Karpas-422 (cell line): ENCODE measurements around the gene BARX2. TPM values are rescaled to one million over a fixed set of nuclear protein-coding genes. Genes with fewer than 3 reads are reported as not detected.
"Not testable (repeated sequence)": the region's sequence is repeated elsewhere in the genome, so short reads cannot be mapped to it uniquely, and the experiment has no call there.

Experiments used
- DNase-seq: peaks from one replicate; pipeline ENCODE4 v3.0.0-alpha.2; 2015
- H2AFZ ChIP-seq: fragments of 200-600 bp; sonication (generic); 2 replicates; pipeline ENCODE4 v1.6.1; 2014; ENCODE audit warnings: antibody characterized with exemption, low read length, mixed read lengths
- H3K27ac ChIP-seq: fragments of 200-600 bp; sonication (generic); 2 replicates; pipeline ENCODE4 v1.5.1; 2014; ENCODE audit warnings: mild to moderate bottlenecking, low read length, moderate library complexity
- H3K27me3 ChIP-seq: fragments of 200-600 bp; sonication (generic); 2 replicates; pipeline ENCODE4 v1.6.1; 2014; ENCODE audit warnings: low read length, mixed read lengths
- H3K36me3 ChIP-seq: fragments of 200-600 bp; sonication (generic); 2 replicates; pipeline ENCODE4 v1.6.1; 2014; ENCODE audit warnings: low read length, mixed read lengths; ENCODE audit not compliant: insufficient read depth
- H3K4me1 ChIP-seq: fragments of 200-600 bp; sonication (generic); 2 replicates; pipeline ENCODE4 v1.6.1; 2014; ENCODE audit warnings: mild to moderate bottlenecking, low read length, mixed read lengths
- H3K4me2 ChIP-seq: fragments of 200-600 bp; sonication (generic); 2 replicates; pipeline ENCODE4 v1.6.1; 2014; ENCODE audit warnings: low read length, low read depth, mild to moderate bottlenecking; ENCODE audit not compliant: poor library complexity, severe bottlenecking
- H3K4me3 ChIP-seq: fragments of 200-600 bp; sonication (generic); 2 replicates; pipeline ENCODE4 v1.5.1; 2014; ENCODE audit warnings: mild to moderate bottlenecking, antibody characterized with exemption, low read length, mixed read lengths
- H3K79me2 ChIP-seq: fragments of 200-600 bp; sonication (generic); 2 replicates; pipeline ENCODE4 v1.6.1; 2014; ENCODE audit warnings: mild to moderate bottlenecking, low read length, mixed read lengths
- H3K9ac ChIP-seq: fragments of 200-600 bp; sonication (generic); 2 replicates; pipeline ENCODE4 v1.6.0; 2014; ENCODE audit warnings: low read length
- H3K9me2 ChIP-seq: fragments of 200-600 bp; sonication (generic), shearing (Covaris generic); replicated peaks from 2 replicates; pipeline ENCODE4 v1.6.0; 2014; ENCODE audit warnings: mild to moderate bottlenecking, low read length, moderate library complexity; ENCODE audit not compliant: insufficient read depth
- H3K9me3 ChIP-seq: fragments of 300-700, 200-600 bp; sonication (generic); 2 replicates; pipeline ENCODE4 v1.6.1; 2014; ENCODE audit warnings: low read length, mixed read lengths
- H4K20me1 ChIP-seq: fragments of 200-600 bp; sonication (generic); 2 replicates; pipeline ENCODE4 v1.6.1; 2014; ENCODE audit warnings: mild to moderate bottlenecking, antibody characterized with exemption, low read length, low read depth; ENCODE audit not compliant: insufficient read depth
- total RNA-seq: library from RNA; depleted of rRNA; stranded (reverse); fragments of >200 nt; shearing (Covaris generic); gene quantifications from 2 replicates; pipeline ENCODE4 v1.2.3, GENCODE V29; 2014; ENCODE audit warnings: low replicate concordance; rRNA removed

The BARX2 gene
- total RNA-seq = not detected in 2 replicates

GRCh38 chr11:129375751-129376657, at the start of gene BARX2:
Gene BARX2, plus strand, starts transcription at chr11:129375848. Its CDS starts 188 bp downstream, at chr11:129376036.
- no peaks in the 10 kb centered on the region for H4K20me1 ChIP-seq
- no peak within 1 kb of the TSS for H3K27ac ChIP-seq
- H3K27me3 ChIP-seq = no peaks in the 10 kb centered on the region
- H3K79me2 ChIP-seq = no peaks in the 10 kb centered on the region
- H3K4me2 ChIP-seq = no peak within 1 kb of the TSS
- H3K36me3 ChIP-seq = no peaks in the 10 kb centered on the region
- no peak within 1 kb of the TSS for H3K4me3 ChIP-seq
- H3K9ac ChIP-seq = no peak within 1 kb of the TSS
- H2AFZ ChIP-seq = no peak within 1 kb of the TSS
- no peaks in the 10 kb centered on the region for H3K4me1 ChIP-seq
- no peaks in the 10 kb centered on the region for H3K9me2 ChIP-seq
- no peaks in the 10 kb centered on the region for H3K9me3 ChIP-seq
- DNase-seq = no peak

- Histone ChIP-seq H3K9me2 (no peaks in the 10 kb centered on the region), H2AFZ (no peak overlapping the region), H3K4me2 (no peak overlapping the region), H3K9ac (no peak overlapping the region), H3K4me1 (no peaks in the 10 kb centered on the region), H4K20me1 (no peaks in the 10 kb centered on the region), H3K9me3 (no peaks in the 10 kb centered on the region), H3K79me2 (no peaks in the 10 kb centered on the region), H3K27me3 (no peaks in the 10 kb centered on the region), H3K27ac (no peak overlapping the region), H3K4me3 (no peak overlapping the region), H3K36me3 (no peaks in the 10 kb centered on the region)
- DNase-seq = no peak
Measured at GRCh38 chr11:129326921-129327320, 48.7 kb upstream of the BARX2 start.

- H3K4me1 ChIP-seq, H3K4me3 ChIP-seq, H4K20me1 ChIP-seq, H2AFZ ChIP-seq, H3K9ac ChIP-seq, H3K79me2 ChIP-seq, H3K9me3 ChIP-seq, H3K27ac ChIP-seq, H3K27me3 ChIP-seq, H3K9me2 ChIP-seq, H3K36me3 ChIP-seq, H3K4me2 ChIP-seq: not testable (repeated sequence)
- DNase-seq = peak; percentile 40
Measured at GRCh38 chr11:129327708-129328107, 47.9 kb upstream of the BARX2 start.

- H3K27ac ChIP-seq = no peak overlapping the region
- H3K27me3 ChIP-seq = no peaks in the 10 kb centered on the region
- no peaks in the 10 kb centered on the region for H3K36me3 ChIP-seq
- no peaks in the 10 kb centered on the region for H3K9me2 ChIP-seq
- no peaks in the 10 kb centered on the region for H3K79me2 ChIP-seq
- no peak overlapping the region for H3K9ac ChIP-seq
- no peak for DNase-seq
- no peaks in the 10 kb centered on the region for H4K20me1 ChIP-seq
- no peaks in the 10 kb centered on the region for H3K9me3 ChIP-seq
- H2AFZ ChIP-seq = no peak overlapping the region
- no peak overlapping the region for H3K4me2 ChIP-seq
- H3K4me1 ChIP-seq = no peaks in the 10 kb centered on the region
- no peak overlapping the region for H3K4me3 ChIP-seq
Measured at GRCh38 chr11:129328756-129329155, 46.9 kb upstream of the BARX2 start.

GRCh38 chr11:129331217-129331616, 44.4 kb upstream of the BARX2 start:
- Histone ChIP-seq H4K20me1 (no peaks in the 10 kb centered on the region), H3K27ac (no peak overlapping the region), H3K4me3 (no peak overlapping the region), H3K4me1 (no peaks in the 10 kb centered on the region), H3K27me3 (no peaks in the 10 kb centered on the region), H3K36me3 (no peaks in the 10 kb centered on the region), H3K9me2 (no peaks in the 10 kb centered on the region), H3K9ac (no peak overlapping the region), H2AFZ (no peak overlapping the region), H3K4me2 (no peak overlapping the region), H3K79me2 (no peaks in the 10 kb centered on the region), H3K9me3 (no peaks in the 10 kb centered on the region)
- DNase-seq = no peak

GRCh38 chr11:129331871-129332274, 43.8 kb upstream of the BARX2 start:
- no peaks in the 10 kb centered on the region for H3K27me3 ChIP-seq
- DNase-seq = peak; percentile 74
- H3K9ac ChIP-seq = no peak overlapping the region
- no peaks in the 10 kb centered on the region for H3K79me2 ChIP-seq
- no peaks in the 10 kb centered on the region for H3K9me3 ChIP-seq
- H3K9me2 ChIP-seq = no peaks in the 10 kb centered on the region
- no peaks in the 10 kb centered on the region for H4K20me1 ChIP-seq
- H2AFZ ChIP-seq = no peak overlapping the region
- H3K4me1 ChIP-seq = no peaks in the 10 kb centered on the region
- no peaks in the 10 kb centered on the region for H3K36me3 ChIP-seq
- no peak overlapping the region for H3K27ac ChIP-seq
- H3K4me3 ChIP-seq = no peak overlapping the region
- H3K4me2 ChIP-seq = no peak overlapping the region

GRCh38 chr11:129333873-129334272, 41.8 kb upstream of the BARX2 start:
- H4K20me1 ChIP-seq = no peaks in the 10 kb centered on the region
- no peak overlapping the region for H3K9ac ChIP-seq
- no peaks in the 10 kb centered on the region for H3K79me2 ChIP-seq
- no peak overlapping the region for H3K4me2 ChIP-seq
- H3K27me3 ChIP-seq = no peaks in the 10 kb centered on the region
- H3K4me3 ChIP-seq = no peak overlapping the region
- H3K4me1 ChIP-seq = no peaks in the 10 kb centered on the region
- no peak overlapping the region for H2AFZ ChIP-seq
- DNase-seq = peak; percentile 42
- no peaks in the 10 kb centered on the region for H3K9me2 ChIP-seq
- H3K36me3 ChIP-seq = no peaks in the 10 kb centered on the region
- no peaks in the 10 kb centered on the region for H3K9me3 ChIP-seq
- H3K27ac ChIP-seq = no peak overlapping the region

GRCh38 chr11:129344301-129344940, 31.2 kb upstream of the BARX2 start:
- not testable (repeated sequence) for H3K27me3 ChIP-seq, H2AFZ ChIP-seq, H3K36me3 ChIP-seq, H3K4me2 ChIP-seq, H4K20me1 ChIP-seq, H3K4me1 ChIP-seq, H3K4me3 ChIP-seq, H3K9ac ChIP-seq, H3K79me2 ChIP-seq, H3K9me2 ChIP-seq, H3K9me3 ChIP-seq, DNase-seq, H3K27ac ChIP-seq
